Lung (tissue), 12 donors: ENCODE results near the gene HDAC4. TPM values are rescaled to one million over a fixed set of nuclear protein-coding genes. Genes with fewer than 3 reads are reported as not detected.

Source experiments
- ATAC-seq: fragments of 200-7000 bp; cut with Tn5 transposase; one replicate; pipeline ENCODE4 v1.9.1; 2020; ENCODE audit warnings: moderate number of reproducible peaks; ENCODE audit not compliant: insufficient read depth, low FRiP score
- DNase-seq, 3 donors: peaks; one replicate each; pipeline ENCODE4 v3.0.0-alpha.2; 2013 to 2017
- H3K27ac ChIP-seq, 2 donors: one replicate each; pipeline ENCODE4 v1.5.1; 2013; ENCODE audit warnings: mild to moderate bottlenecking in 2 of 2, moderate library complexity in 2 of 2, control low read depth in 1 of 2, inconsistent platforms in 1 of 2, low read depth in 1 of 2, low read length in 1 of 2
- H3K27me3 ChIP-seq, 3 donors: one replicate each; pipeline ENCODE4 v1.5.1; 2013; ENCODE audit warnings: low read length in 2 of 3; ENCODE audit not compliant: control insufficient read depth in 3 of 3, insufficient read depth in 3 of 3
- H3K36me3 ChIP-seq, 4 donors: one replicate each; pipeline ENCODE4 v1.5.1; 2013; ENCODE audit warnings: low read length in 4 of 4, mild to moderate bottlenecking in 1 of 4, moderate library complexity in 1 of 4; ENCODE audit not compliant: control insufficient read depth in 4 of 4, insufficient read depth in 4 of 4
- H3K4me1 ChIP-seq, 5 donors: one replicate each; pipeline ENCODE4 v1.5.1; 2013; ENCODE audit warnings: low read length in 5 of 5, mild to moderate bottlenecking in 2 of 5, moderate library complexity in 1 of 5; ENCODE audit not compliant: control insufficient read depth in 5 of 5, insufficient read depth in 5 of 5
- H3K4me3 ChIP-seq: one replicate; pipeline ENCODE4 v1.5.1; 2013; ENCODE audit warnings: mild to moderate bottlenecking, control low read depth, moderate library complexity
- H3K9ac ChIP-seq, 2 donors: one replicate each; pipeline ENCODE4 v1.5.1; 2013; ENCODE audit warnings: low read length in 2 of 2, control low read depth in 1 of 2; ENCODE audit not compliant: insufficient read depth in 1 of 2
- H3K9me3 ChIP-seq, 4 donors: one replicate each; pipeline ENCODE4 v1.5.1; 2013; ENCODE audit warnings: low read length in 3 of 4, mild to moderate bottlenecking in 1 of 4, moderate library complexity in 1 of 4; ENCODE audit not compliant: control insufficient read depth in 4 of 4, insufficient read depth in 3 of 4
- WGBS, 2 donors: extraction: QIAGEN DNeasy Blood & Tissue Kit; methylation state at CpG; one replicate each; pipeline ENCODE4 v1.1.7; 2013; 5-methylcytosine and 5-hydroxymethylcytosine counted together
- polyA plus RNA-seq, 2 donors: library from polyadenylated mRNA; stranded (reverse); fragments of 200-250 nt; gene quantifications; one replicate each; pipeline ENCODE4 v1.2.1, GENCODE V29; 2013
- total RNA-seq, 2 donors: library from RNA; depleted of rRNA in 1 of 2; stranded (reverse); fragments of >200 nt in 1 of 2; gene quantifications; one replicate each; pipeline ENCODE4 v1.2.1, GENCODE V29; 2014 to 2021
- TF ChIP-seq, protein P1 (sequence below): IDR thresholded peaks from 2 replicates; pipeline ENCODE4 v1.5.1; 2012; ENCODE audit warnings: mild to moderate bottlenecking; ENCODE audit errors: control extremely low read depth, extremely low read depth
- donor health status: control.
- donor health status: control.
- donor health status: Bipolar disorder and iron deficiency.
- donor health status: healthy.
- donor health status: DM: yes; HTN: yes; CAD: no.

HDAC4 gene
- total and polyA plus RNA-seq, 4 donors = 6.9 to 47.7 (median 20.7) TPM

- DNase-seq = no peak
- no peak overlapping the region for H3K27ac ChIP-seq
- no peak overlapping the region for H3K9ac ChIP-seq
- H3K4me3 ChIP-seq = no peak overlapping the region
- WGBS, 2 donors = 94% methylated on average over 15 of the region's 15 CpGs
- H3K9me3 ChIP-seq = peaks cover 0 to 9% (median 0%) of the 10 kb centered on the region in 4 donors
- TF ChIP-seq, protein P1, sequence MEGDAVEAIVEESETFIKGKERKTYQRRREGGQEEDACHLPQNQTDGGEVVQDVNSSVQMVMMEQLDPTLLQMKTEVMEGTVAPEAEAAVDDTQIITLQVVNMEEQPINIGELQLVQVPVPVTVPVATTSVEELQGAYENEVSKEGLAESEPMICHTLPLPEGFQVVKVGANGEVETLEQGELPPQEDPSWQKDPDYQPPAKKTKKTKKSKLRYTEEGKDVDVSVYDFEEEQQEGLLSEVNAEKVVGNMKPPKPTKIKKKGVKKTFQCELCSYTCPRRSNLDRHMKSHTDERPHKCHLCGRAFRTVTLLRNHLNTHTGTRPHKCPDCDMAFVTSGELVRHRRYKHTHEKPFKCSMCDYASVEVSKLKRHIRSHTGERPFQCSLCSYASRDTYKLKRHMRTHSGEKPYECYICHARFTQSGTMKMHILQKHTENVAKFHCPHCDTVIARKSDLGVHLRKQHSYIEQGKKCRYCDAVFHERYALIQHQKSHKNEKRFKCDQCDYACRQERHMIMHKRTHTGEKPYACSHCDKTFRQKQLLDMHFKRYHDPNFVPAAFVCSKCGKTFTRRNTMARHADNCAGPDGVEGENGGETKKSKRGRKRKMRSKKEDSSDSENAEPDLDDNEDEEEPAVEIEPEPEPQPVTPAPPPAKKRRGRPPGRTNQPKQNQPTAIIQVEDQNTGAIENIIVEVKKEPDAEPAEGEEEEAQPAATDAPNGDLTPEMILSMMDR = no peak
- peaks cover 0 to 17% (median 3%) of the 10 kb centered on the region in 4 donors for H3K36me3 ChIP-seq
- no peaks in the 10 kb centered on the region for H3K27me3 ChIP-seq
- no peak for ATAC-seq
- no peaks in the 10 kb centered on the region for H3K4me1 ChIP-seq
These were observed 233.7 kb downstream of the HDAC4 start for GRCh38 chr2:239167011-239167673.

DNA sequence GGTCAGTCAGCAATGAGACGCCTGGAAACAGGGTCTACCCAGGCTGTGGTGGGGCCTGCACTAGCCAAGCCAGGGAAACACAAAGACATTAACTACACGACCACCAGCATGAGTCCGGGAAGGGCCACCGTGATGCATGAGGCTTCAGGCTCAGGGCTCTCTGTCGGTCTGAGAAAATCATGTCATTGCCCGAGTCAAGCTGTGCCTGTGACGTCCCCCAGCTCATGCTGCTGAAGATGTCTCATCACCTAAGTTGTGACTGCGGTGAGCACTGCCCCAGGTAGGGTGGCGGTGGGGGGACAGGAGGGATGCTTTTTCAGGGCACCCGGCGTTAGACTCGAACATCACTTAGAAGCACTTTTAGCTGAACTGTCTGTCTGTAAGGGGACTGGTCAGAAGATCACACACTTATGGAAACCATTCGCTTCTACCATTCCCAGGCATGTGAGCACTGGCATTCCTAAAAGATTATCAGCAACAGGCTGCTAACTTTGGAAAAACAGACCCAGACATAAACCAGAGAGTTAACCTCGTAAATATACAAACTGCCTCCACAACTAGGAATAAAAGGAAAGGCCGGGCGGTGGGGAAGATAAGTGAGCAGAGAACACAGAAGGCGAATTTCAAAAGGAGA, 234.5 kb downstream of the HDAC4 start:
- WGBS, 2 donors = 90 to 91% methylated on average over 17 of the region's 17 CpGs
- TF ChIP-seq, protein P1 = no peak
- Histone ChIP-seq H3K27ac (no peak overlapping the region), H3K36me3 (peaks cover 0 to 24% (median 7%) of the 10 kb centered on the region in 4 donors), H3K9ac (no peak overlapping the region), H3K4me1 (no peaks in the 10 kb centered on the region), H3K27me3 (no peaks in the 10 kb centered on the region), H3K9me3 (peaks cover 0 to 7% (median 0%) of the 10 kb centered on the region in 4 donors), H3K4me3 (no peak overlapping the region)
- DNase-seq = no peak
- ATAC-seq = no peak

- 95 to 97% methylated on average over 19 of the region's 19 CpGs for WGBS, 2 donors
- Histone ChIP-seq H3K36me3 (peaks cover 4 to 27% (median 7%) of the 10 kb centered on the region in 4 donors), H3K9ac (no peak overlapping the region), H3K9me3 (no peaks in the 10 kb centered on the region), H3K4me3 (no peak overlapping the region), H3K27me3 (no peaks in the 10 kb centered on the region), H3K27ac (no peak overlapping the region), H3K4me1 (no peaks in the 10 kb centered on the region)
- TF ChIP-seq, protein P1 = no peak
- no peak for DNase-seq
- no peak for ATAC-seq
These were observed 235.5 kb downstream of the HDAC4 start for GRCh38 chr2:239165206-239165831.
